Tibial nerve (tissue), 3 donors: ENCODE results near the gene PLK2.

Experiments used
- CTCF ChIP-seq, 5 experiments: fragments of 200-600 bp in 3 of 5; fragments of 450-650 bp in 2 of 5; sonication (generic) in 3 of 5; IDR thresholded peaks; one replicate each; pipeline ENCODE4 v1.5.1; 2016 to 2019; ENCODE audit warnings: antibody characterized with exemption in 5 of 5, mild to moderate bottlenecking in 3 of 5, moderate library complexity in 2 of 5
- POLR2A ChIP-seq, 2 donors: fragments of 450-650 bp; IDR thresholded peaks; one replicate each; pipeline ENCODE4 v1.6.1; 2017; ENCODE audit warnings: antibody characterized with exemption in 2 of 2, mild to moderate bottlenecking in 2 of 2, moderate library complexity in 2 of 2

DNA sequence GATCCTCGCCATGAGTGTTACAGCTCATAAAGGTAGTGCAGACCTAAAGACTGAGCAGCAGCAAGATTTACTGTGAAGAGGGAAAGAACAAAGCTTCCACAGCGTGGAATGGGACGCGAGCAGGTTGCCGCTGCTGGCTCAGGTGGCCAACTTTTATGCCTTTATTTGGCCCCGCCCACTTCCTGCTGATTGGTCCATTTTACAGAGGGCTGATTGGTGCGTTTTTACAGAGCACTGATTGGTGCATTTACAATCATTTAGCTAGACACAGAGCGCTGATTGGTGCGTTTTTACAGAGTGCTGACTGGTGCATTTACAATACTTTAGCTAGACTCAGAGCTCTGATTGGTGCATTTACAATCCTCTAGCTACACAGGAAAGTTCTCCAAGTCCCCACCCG lies 13.9 kb downstream of the PLK2 start:
- TF ChIP-seq CTCF (IDR thresholded peaks at IDR 0.05) (no peak), POLR2A (IDR thresholded peaks at IDR 0.05) (no peak)
